Neural progenitor cell (in vitro differentiated cells): ENCODE measurements around the gene BBS5.

Source experiments
- CTCF ChIP-seq: fragments of 200-600 bp; sonication (generic); IDR thresholded peaks from 2 replicates; pipeline ENCODE4 v1.5.1; 2017; ENCODE audit warnings: antibody characterized with exemption, mild to moderate bottlenecking
- EZH2 ChIP-seq: fragments of 200-600 bp; sonication (generic); IDR thresholded peaks from 2 replicates; pipeline ENCODE4 v1.6.1; 2017; ENCODE audit warnings: antibody characterized with exemption, mild to moderate bottlenecking, moderate library complexity
- EZH2phosphoT487 ChIP-seq: fragments of 200-600 bp; sonication (generic); IDR thresholded peaks from 2 replicates; pipeline ENCODE4 v1.6.1; 2017; ENCODE audit warnings: antibody characterized with exemption

GRCh38 chr2:169446452-169446851, 32.8 kb upstream of the BBS5 start:
- TF ChIP-seq CTCF (no peak), EZH2phosphoT487 (no peak), EZH2 (no peak)
